ENCODE data around the gene GOLPH3.
"Not testable (repeated sequence)": the region's sequence is repeated elsewhere in the genome, so short reads cannot be mapped to it uniquely, and the experiment has no call there.

The GOLPH3 gene

GRCh38 chr5:32174011-32174870 is at the start of gene GOLPH3:
TSS of gene GOLPH3 (minus strand) at chr5:32174319. CDS start at chr5:32174034, 285 bp downstream.
- Histone ChIP-seq H3K27me3 (ENCODE audit: control insufficient read depth, insufficient read depth, low read length) (no peaks in the 10 kb centered on the region), H3K27ac (ENCODE audit: low read length) (no peak within 1 kb of the TSS), H3K4me1 (ENCODE audit: control insufficient read depth, insufficient read depth, low read length) (no peaks in the 10 kb centered on the region), H3K36me3 (ENCODE audit: control insufficient read depth, insufficient read depth, low read length) (peaks cover 3% of the 10 kb centered on the region; the same call in 1 of the 2 replicates), H3K9me3 (ENCODE audit: control insufficient read depth, insufficient read depth, low read length) (no peaks in the 10 kb centered on the region), H3K4me3 (ENCODE audit: low read length) (peak within 1 kb of the TSS; percentile 66)
- peak; percentile 57 for DNase-seq (ENCODE audit: low read depth, low spot score)
- WGBS (ENCODE audit: insufficient coverage, insufficient read length): no CpG with 5 or more reads among the region's 85 CpGs

- H3K36me3 ChIP-seq (ENCODE audit: control insufficient read depth, insufficient read depth, low read length): no peaks in the 10 kb centered on the region
- no peaks in the 10 kb centered on the region for H3K4me1 ChIP-seq (ENCODE audit: control insufficient read depth, insufficient read depth, low read length)
- H3K4me3 ChIP-seq (ENCODE audit: low read length): no peak overlapping the region
- H3K27me3 ChIP-seq (ENCODE audit: control insufficient read depth, insufficient read depth, low read length): no peaks in the 10 kb centered on the region
- WGBS (ENCODE audit: insufficient coverage, insufficient read length): no CpG with 5 or more reads among the region's 5 CpGs
- no peak for DNase-seq (ENCODE audit: low read depth, low spot score)
- H3K9me3 ChIP-seq (ENCODE audit: control insufficient read depth, insufficient read depth, low read length): no peaks in the 10 kb centered on the region
- H3K27ac ChIP-seq (ENCODE audit: low read length): no peak overlapping the region
These were observed 48.8 kb upstream of the GOLPH3 start for GRCh38 chr5:32222723-32223470.

- H3K4me1 ChIP-seq (ENCODE audit: control insufficient read depth, insufficient read depth, low read length): no peaks in the 10 kb centered on the region
- no CpG with 5 or more reads among the region's 12 CpGs for WGBS (ENCODE audit: insufficient coverage, insufficient read length)
- no peak for DNase-seq (ENCODE audit: low read depth, low spot score)
- H3K27ac ChIP-seq (ENCODE audit: low read length): no peak overlapping the region
- no peak overlapping the region for H3K4me3 ChIP-seq (ENCODE audit: low read length)
- H3K9me3 ChIP-seq (ENCODE audit: control insufficient read depth, insufficient read depth, low read length): no peaks in the 10 kb centered on the region
- no peaks in the 10 kb centered on the region for H3K27me3 ChIP-seq (ENCODE audit: control insufficient read depth, insufficient read depth, low read length)
- no peaks in the 10 kb centered on the region for H3K36me3 ChIP-seq (ENCODE audit: control insufficient read depth, insufficient read depth, low read length)
These were observed 43.8 kb upstream of the GOLPH3 start for GRCh38 chr5:32217886-32218396.

GRCh38 chr5:32214344-32214743 is 40.2 kb upstream of the GOLPH3 start:
- H3K4me3 ChIP-seq (ENCODE audit: low read length); H3K9me3 ChIP-seq (ENCODE audit: control insufficient read depth, insufficient read depth, low read length); H3K36me3 ChIP-seq (ENCODE audit: control insufficient read depth, insufficient read depth, low read length); H3K27me3 ChIP-seq (ENCODE audit: control insufficient read depth, insufficient read depth, low read length); H3K27ac ChIP-seq (ENCODE audit: low read length); DNase-seq (ENCODE audit: low read depth, low spot score); H3K4me1 ChIP-seq (ENCODE audit: control insufficient read depth, insufficient read depth, low read length): not testable (repeated sequence)
- WGBS (ENCODE audit: insufficient coverage, insufficient read length): no CpG with 5 or more reads among the region's 1 CpG

GRCh38 chr5:32210151-32210550 is 36.0 kb upstream of the GOLPH3 start:
- no peak for DNase-seq (ENCODE audit: low read depth, low spot score)
- Histone ChIP-seq H3K27ac (ENCODE audit: low read length) (no peak overlapping the region), H3K4me1 (ENCODE audit: control insufficient read depth, insufficient read depth, low read length) (no peaks in the 10 kb centered on the region), H3K27me3 (ENCODE audit: control insufficient read depth, insufficient read depth, low read length) (no peaks in the 10 kb centered on the region), H3K36me3 (ENCODE audit: control insufficient read depth, insufficient read depth, low read length) (no peaks in the 10 kb centered on the region), H3K4me3 (ENCODE audit: low read length) (no peak overlapping the region), H3K9me3 (ENCODE audit: control insufficient read depth, insufficient read depth, low read length) (no peaks in the 10 kb centered on the region)
- no CpG with 5 or more reads among the region's 3 CpGs for WGBS (ENCODE audit: insufficient coverage, insufficient read length)

GRCh38 chr5:32208837-32209236 is 34.7 kb upstream of the GOLPH3 start:
- WGBS (ENCODE audit: insufficient coverage, insufficient read length): no CpG with 5 or more reads among the region's 31 CpGs
- DNase-seq (ENCODE audit: low read depth, low spot score); H3K9me3 ChIP-seq (ENCODE audit: control insufficient read depth, insufficient read depth, low read length); H3K27ac ChIP-seq (ENCODE audit: low read length); H3K36me3 ChIP-seq (ENCODE audit: control insufficient read depth, insufficient read depth, low read length); H3K4me3 ChIP-seq (ENCODE audit: low read length); H3K27me3 ChIP-seq (ENCODE audit: control insufficient read depth, insufficient read depth, low read length); H3K4me1 ChIP-seq (ENCODE audit: control insufficient read depth, insufficient read depth, low read length): not testable (repeated sequence)

- WGBS (ENCODE audit: insufficient coverage, insufficient read length): no CpG with 5 or more reads among the region's 4 CpGs
These were observed 33.2 kb upstream of the GOLPH3 start for GRCh38 chr5:32207355-32207634.

GRCh38 chr5:32206509-32207354 is 32.6 kb upstream of the GOLPH3 start:
- no peak for DNase-seq (ENCODE audit: low read depth, low spot score)
- Histone ChIP-seq H3K27me3 (ENCODE audit: control insufficient read depth, insufficient read depth, low read length) (no peaks in the 10 kb centered on the region), H3K36me3 (ENCODE audit: control insufficient read depth, insufficient read depth, low read length) (no peaks in the 10 kb centered on the region), H3K9me3 (ENCODE audit: control insufficient read depth, insufficient read depth, low read length) (no peaks in the 10 kb centered on the region), H3K4me3 (ENCODE audit: low read length) (no peak overlapping the region), H3K27ac (ENCODE audit: low read length) (no peak overlapping the region), H3K4me1 (ENCODE audit: control insufficient read depth, insufficient read depth, low read length) (no peaks in the 10 kb centered on the region)
- no CpG with 5 or more reads among the region's 13 CpGs for whole genome bisulfite sequencing (ENCODE audit: insufficient coverage, insufficient read length)

More at GRCh38 chr5:32207355-32207634, 33.2 kb upstream of the GOLPH3 start:
- no peaks in the 10 kb centered on the region for H3K36me3 ChIP-seq (ENCODE audit: control insufficient read depth, insufficient read depth, low read length)
- no peak overlapping the region for H3K27ac ChIP-seq (ENCODE audit: low read length)
- H3K9me3 ChIP-seq (ENCODE audit: control insufficient read depth, insufficient read depth, low read length): no peaks in the 10 kb centered on the region
- H3K4me1 ChIP-seq (ENCODE audit: control insufficient read depth, insufficient read depth, low read length): no peaks in the 10 kb centered on the region
- DNase-seq (ENCODE audit: low read depth, low spot score): no peak
- no peak overlapping the region for H3K4me3 ChIP-seq (ENCODE audit: low read length)
- H3K27me3 ChIP-seq (ENCODE audit: control insufficient read depth, insufficient read depth, low read length): no peaks in the 10 kb centered on the region

GRCh38 chr5:32206053-32206452 is 31.9 kb upstream of the GOLPH3 start:
- Histone ChIP-seq H3K27ac (ENCODE audit: low read length) (no peak overlapping the region), H3K36me3 (ENCODE audit: control insufficient read depth, insufficient read depth, low read length) (no peaks in the 10 kb centered on the region)
- whole genome bisulfite sequencing (ENCODE audit: insufficient coverage, insufficient read length): no CpG with 5 or more reads among the region's 5 CpGs

GRCh38 chr5:32202394-32202793 is 28.3 kb upstream of the GOLPH3 start:
- no peak overlapping the region for H3K4me3 ChIP-seq (ENCODE audit: low read length)
- no CpG with 5 or more reads among the region's 2 CpGs for WGBS (ENCODE audit: insufficient coverage, insufficient read length)
- no peaks in the 10 kb centered on the region for H3K9me3 ChIP-seq (ENCODE audit: control insufficient read depth, insufficient read depth, low read length)
- no peaks in the 10 kb centered on the region for H3K4me1 ChIP-seq (ENCODE audit: control insufficient read depth, insufficient read depth, low read length)
- H3K36me3 ChIP-seq (ENCODE audit: control insufficient read depth, insufficient read depth, low read length): no peaks in the 10 kb centered on the region
- no peak for DNase-seq (ENCODE audit: low read depth, low spot score)
- H3K27ac ChIP-seq (ENCODE audit: low read length): no peak overlapping the region
- no peaks in the 10 kb centered on the region for H3K27me3 ChIP-seq (ENCODE audit: control insufficient read depth, insufficient read depth, low read length)

More at GRCh38 chr5:32206053-32206452, 31.9 kb upstream of the GOLPH3 start:
- Histone ChIP-seq H3K9me3 (ENCODE audit: control insufficient read depth, insufficient read depth, low read length) (no peaks in the 10 kb centered on the region), H3K27me3 (ENCODE audit: control insufficient read depth, insufficient read depth, low read length) (no peaks in the 10 kb centered on the region), H3K4me3 (ENCODE audit: low read length) (no peak overlapping the region), H3K4me1 (ENCODE audit: control insufficient read depth, insufficient read depth, low read length) (no peaks in the 10 kb centered on the region)
- DNase-seq (ENCODE audit: low read depth, low spot score): no peak

Data from iPS DF 6.9 (cell line).